H7 (cell line): Measurements from ENCODE around the gene ABCG1. TPM values are rescaled to one million over a fixed set of nuclear protein-coding genes. Genes with fewer than 3 reads are reported as not detected.

Experiments
- DNase-seq: peaks from one replicate; pipeline ENCODE4 v3.0.0; 2012
- H3K27me3 ChIP-seq: 2 replicates; pipeline ENCODE4 v1.6.0; 2011; ENCODE audit warnings: mild to moderate bottlenecking, low read length; ENCODE audit not compliant: control insufficient read depth, insufficient read depth
- H3K36me3 ChIP-seq: replicated peaks from 2 replicates; pipeline ENCODE4 v1.5.1; 2011; ENCODE audit warnings: low read length; ENCODE audit not compliant: control insufficient read depth, insufficient read depth
- H3K4me3 ChIP-seq: 2 replicates; pipeline ENCODE4 v1.5.1; 2011; ENCODE audit warnings: low read depth, mild to moderate bottlenecking, control low read depth, low read length, moderate library complexity; ENCODE audit not compliant: insufficient read depth
- total RNA-seq: library from RNA; depleted of rRNA; stranded (reverse); fragments of >200 nt; shearing (Covaris generic); gene quantifications from 2 replicates; pipeline ENCODE4 v1.2.3, GENCODE V29; 2014

ABCG1 gene
- total RNA-seq, 1 experiment from 2014 or later: 0.07 TPM

GRCh38 chr21:42215942-42216725 is 2.8 kb upstream of the ABCG1 start:
- no peaks in the 10 kb centered on the region for H3K36me3 ChIP-seq
- H3K27me3 ChIP-seq: peaks cover 35% of the 10 kb centered on the region
- DNase-seq: no peak
- H3K4me3 ChIP-seq: no peak overlapping the region

- no peaks in the 10 kb centered on the region for H3K36me3 ChIP-seq
- peak; percentile 27 for DNase-seq
- peaks cover 41% of the 10 kb centered on the region for H3K27me3 ChIP-seq
- no peak overlapping the region for H3K4me3 ChIP-seq
Measured at GRCh38 chr21:42216726-42217572, 2.0 kb upstream of the ABCG1 start.

GRCh38 chr21:42219606-42220137 is 732 bp downstream of the ABCG1 start:
- H3K4me3 ChIP-seq: peak overlapping the region; percentile 44
- H3K36me3 ChIP-seq: no peaks in the 10 kb centered on the region
- peak; percentile 80 for DNase-seq
- peaks cover 50% of the 10 kb centered on the region for H3K27me3 ChIP-seq

- DNase-seq: peak; percentile 82
- H3K36me3 ChIP-seq: no peaks in the 10 kb centered on the region
- H3K27me3 ChIP-seq: peaks cover 50% of the 10 kb centered on the region
- H3K4me3 ChIP-seq: peak overlapping the region; percentile 44
Measured at GRCh38 chr21:42220138-42220701, 1.3 kb downstream of the ABCG1 start.

GRCh38 chr21:42221581-42222345 is 2.8 kb downstream of the ABCG1 start:
- Histone ChIP-seq H3K27me3 (peaks cover 48% of the 10 kb centered on the region), H3K36me3 (no peaks in the 10 kb centered on the region), H3K4me3 (no peak overlapping the region)
- DNase-seq: no peak

GRCh38 chr21:42222386-42222785 is 3.4 kb downstream of the ABCG1 start:
- peaks cover 43% of the 10 kb centered on the region for H3K27me3 ChIP-seq
- no peak for DNase-seq

GRCh38 chr21:42222821-42223390 is 4.0 kb downstream of the ABCG1 start:
- no peak overlapping the region for H3K4me3 ChIP-seq
- no peak for DNase-seq
- peaks cover 40% of the 10 kb centered on the region for H3K27me3 ChIP-seq
- no peaks in the 10 kb centered on the region for H3K36me3 ChIP-seq

More at GRCh38 chr21:42222386-42222785, 3.4 kb downstream of the ABCG1 start:
- Histone ChIP-seq H3K4me3 (no peak overlapping the region), H3K36me3 (no peaks in the 10 kb centered on the region)

GRCh38 chr21:42223826-42224575 is 5.1 kb downstream of the ABCG1 start:
- Histone ChIP-seq H3K27me3 (peaks cover 32% of the 10 kb centered on the region), H3K36me3 (no peaks in the 10 kb centered on the region), H3K4me3 (no peak overlapping the region)
- no peak for DNase-seq

- H3K27me3 ChIP-seq: peaks cover 22% of the 10 kb centered on the region
- DNase-seq: no peak
- no peaks in the 10 kb centered on the region for H3K36me3 ChIP-seq
- no peak overlapping the region for H3K4me3 ChIP-seq
Measured at GRCh38 chr21:42225042-42225441, 6.1 kb downstream of the ABCG1 start.

GRCh38 chr21:42225571-42226155 is 6.7 kb downstream of the ABCG1 start:
- H3K36me3 ChIP-seq: no peaks in the 10 kb centered on the region
- H3K27me3 ChIP-seq: peaks cover 16% of the 10 kb centered on the region
- H3K4me3 ChIP-seq: no peak overlapping the region
- no peak for DNase-seq

GRCh38 chr21:42226626-42227025 is 7.7 kb downstream of the ABCG1 start:
- DNase-seq: no peak
- H3K4me3 ChIP-seq: no peak overlapping the region
- H3K36me3 ChIP-seq: no peaks in the 10 kb centered on the region
- H3K27me3 ChIP-seq: peaks cover 10% of the 10 kb centered on the region

- H3K4me3 ChIP-seq: no peak overlapping the region
- peaks cover 4% of the 10 kb centered on the region for H3K27me3 ChIP-seq
- DNase-seq: peak; percentile 80
- no peaks in the 10 kb centered on the region for H3K36me3 ChIP-seq
Measured at GRCh38 chr21:42227909-42228708, 9.2 kb downstream of the ABCG1 start.
